PC-9 (cell line): ENCODE measurements around the gene MUC3A. TPM values are rescaled to one million over a fixed set of nuclear protein-coding genes. Genes with fewer than 3 reads are reported as not detected.

ENCODE experiments used
- BruUV-seq: library from RNA; stranded (reverse); fragments of 400-500 nt; replicated peaks from 2 replicates; lab custom pipeline; 2021; lab: Mats Ljungman, UMichigan
- CTCF ChIA-PET: fragments of 300-600 bp; sonication (Branson Sonifier 250); formaldehyde crosslinking; loops from one replicate; lab custom pipeline; 2022; ENCODE audit warnings: antibody characterized with exemption; lab: Charles Lee
- POLR2A ChIA-PET: fragments of 300-600 bp; sonication (Branson Sonifier 250); formaldehyde crosslinking; loops from one replicate; lab custom pipeline; 2022; ENCODE audit warnings: antibody characterized with exemption; ENCODE audit not compliant: unreplicated experiment; lab: Charles Lee
- DNase-seq, 2 experiments: peaks; one replicate each; pipeline versions ENCODE4 v3.0.0 to v3.0.0-alpha.2; 2015 to 2022; ENCODE audit warnings: mixed read lengths in 1 of 2
- H2AFZ ChIP-seq: fragments of 200-600 bp; sonication (generic); 2 replicates; pipeline ENCODE4 v1.8.1; 2017; ENCODE audit warnings: antibody characterized with exemption
- H3F3A ChIP-seq: fragments of 200-600 bp; sonication (generic); 2 replicates; pipeline ENCODE4 v1.8.1; 2017; ENCODE audit warnings: antibody characterized with exemption, mild to moderate bottlenecking, low read depth; ENCODE audit not compliant: insufficient read depth
- H3K27ac ChIP-seq: fragments of 200-600 bp; sonication (generic); 2 replicates; pipeline ENCODE4 v1.6.1; 2016; ENCODE audit warnings: mixed run types
- H3K27me3 ChIP-seq: fragments of 200-600 bp; sonication (generic); 2 replicates; pipeline ENCODE4 v1.6.1; 2016; ENCODE audit warnings: low read depth, mixed run types; ENCODE audit not compliant: insufficient read depth
- H3K36me3 ChIP-seq: fragments of 200-600 bp; sonication (generic); 2 replicates; pipeline ENCODE4 v1.6.1; 2016; ENCODE audit warnings: low read depth, mixed run types
- H3K4me1 ChIP-seq: fragments of 200-600 bp; sonication (generic); replicated peaks from 2 replicates; pipeline ENCODE4 v1.6.1; 2016; ENCODE audit warnings: mixed run types; ENCODE audit not compliant: insufficient read depth
- H3K4me2 ChIP-seq: fragments of 200-600 bp; sonication (generic); 2 replicates; pipeline ENCODE4 v1.6.1; 2017; ENCODE audit warnings: mixed run types
- H3K4me3 ChIP-seq: fragments of 200-600 bp; sonication (generic); 2 replicates; pipeline ENCODE4 v1.6.1; 2016; ENCODE audit warnings: mixed run types
- H3K79me2 ChIP-seq: fragments of 200-600 bp; sonication (generic); 2 replicates; pipeline ENCODE4 v1.6.1; 2017; ENCODE audit warnings: low read depth, mixed run types
- H3K9me2 ChIP-seq: fragments of 200-600 bp; sonication (generic); 2 replicates; pipeline ENCODE4 v1.8.1; 2017; ENCODE audit warnings: mild to moderate bottlenecking; ENCODE audit not compliant: insufficient read depth
- H3K9me3 ChIP-seq: fragments of 200-600 bp; sonication (generic); 2 replicates; pipeline ENCODE4 v1.8.1; 2016; ENCODE audit warnings: low read depth; ENCODE audit not compliant: insufficient read depth
- H4K20me1 ChIP-seq: fragments of 200-600 bp; sonication (generic); 2 replicates; pipeline ENCODE4 v1.8.1; 2017; ENCODE audit not compliant: insufficient read depth
- CTCF ChIP-seq: fragments of 200-600 bp; sonication (generic); conservative IDR thresholded peaks from 2 replicates; pipeline ENCODE4 v1.6.1; 2017; ENCODE audit warnings: mixed run types, antibody characterized with exemption, mild to moderate bottlenecking, moderate library complexity
- EZH2 ChIP-seq: fragments of 200-600 bp; sonication (generic); IDR thresholded peaks from 2 replicates; pipeline ENCODE4 v1.8.0; 2017; ENCODE audit warnings: antibody characterized with exemption, low read depth
- intact Hi-C: fragments of 100-400 bp; cut with micrococcal nuclease; formaldehyde crosslinking; loops from one replicate; pipeline ENCODE4 v1.10.0; 2022; ENCODE audit not compliant: unreplicated experiment
- total RNA-seq: library from RNA; stranded (reverse); gene quantifications from 2 replicates; pipeline ENCODE4 v1.2.3, GENCODE V29; 2021

MUC3A gene
- total RNA-seq, 1 experiment from 2014 or later, result 0.90 TPM

- TF ChIP-seq EZH2 (no peak), CTCF (no peak)
- Histone ChIP-seq H3K9me3 (no peaks in the 10 kb centered on the region), H3K27ac (no peak overlapping the region), H3K9me2 (no peaks in the 10 kb centered on the region), H4K20me1 (no peaks in the 10 kb centered on the region), H3K27me3 (peaks cover 90% of the 10 kb centered on the region), H3K79me2 (no peaks in the 10 kb centered on the region), H3F3A (no peaks in the 10 kb centered on the region), H3K4me3 (no peak overlapping the region), H2AFZ (no peak overlapping the region), H3K4me1 (no peaks in the 10 kb centered on the region), H3K4me2 (no peak overlapping the region), H3K36me3 (no peaks in the 10 kb centered on the region)
- intact Hi-C loops, result no loop called here
- ChIA-PET CTCF (no interaction called here), POLR2A (no interaction called here)
- no peak for DNase-seq
- no TSS peak for BruUV-seq
Measured at GRCh38 chr7:100959894-100960293, 10.6 kb downstream of the MUC3A start.

GRCh38 chr7:100962537-100962936 is 13.2 kb downstream of the MUC3A start:
- ChIA-PET CTCF (no interaction called here), POLR2A (no interaction called here)
- DNase-seq, result no peak
- Histone ChIP-seq H3K4me3 (no peak overlapping the region), H3K9me3 (no peaks in the 10 kb centered on the region), H4K20me1 (no peaks in the 10 kb centered on the region), H3K27me3 (peaks cover 90% of the 10 kb centered on the region), H3K27ac (no peak overlapping the region), H3F3A (no peaks in the 10 kb centered on the region), H3K4me2 (no peak overlapping the region), H3K79me2 (no peaks in the 10 kb centered on the region), H3K4me1 (no peaks in the 10 kb centered on the region), H3K36me3 (no peaks in the 10 kb centered on the region), H3K9me2 (no peaks in the 10 kb centered on the region), H2AFZ (no peak overlapping the region)
- TF ChIP-seq CTCF (no peak), EZH2 (no peak)
- intact Hi-C loops, result no loop called here
- no TSS peak for BruUV-seq

GRCh38 chr7:100963386-100963785 is 14.1 kb downstream of the MUC3A start:
- Histone ChIP-seq H3K4me2 (no peak overlapping the region), H3K9me2 (no peaks in the 10 kb centered on the region), H4K20me1 (no peaks in the 10 kb centered on the region), H3F3A (no peaks in the 10 kb centered on the region), H3K27me3 (peaks cover 89% of the 10 kb centered on the region), H3K27ac (no peak overlapping the region), H3K9me3 (no peaks in the 10 kb centered on the region), H3K79me2 (no peaks in the 10 kb centered on the region), H3K4me3 (no peak overlapping the region), H2AFZ (no peak overlapping the region), H3K4me1 (no peaks in the 10 kb centered on the region), H3K36me3 (no peaks in the 10 kb centered on the region)
- DNase-seq, result no peak
- intact Hi-C loops, result no loop called here
- CTCF ChIA-PET, result no interaction called here
- BruUV-seq, result no TSS peak
- POLR2A ChIA-PET, result no interaction called here
- TF ChIP-seq EZH2 (no peak), CTCF (no peak)
